NCI-H460 (cell line): ENCODE results near the gene SARNP. TPM values are rescaled to one million over a fixed set of nuclear protein-coding genes. Genes with fewer than 3 reads are reported as not detected.
"Not testable (repeated sequence)": the region's sequence is repeated elsewhere in the genome, so short reads cannot be mapped to it uniquely, and the experiment has no call there.

ENCODE experiments used
- DNase-seq: peaks from one replicate; pipeline ENCODE4 v3.0.0-alpha.2; 2016; ENCODE audit warnings: low read depth; ENCODE audit errors: extremely low read depth
- polyA plus RNA-seq: library from polyadenylated mRNA; depleted of rRNA; stranded (reverse); fragments of >200 nt; gene quantifications from 2 replicates; pipeline ENCODE4 v1.2.3, GENCODE V29; 2014; cell fraction: nucleus; rRNA removed
- total RNA-seq: library from RNA; depleted of rRNA; stranded (reverse); fragments of >200 nt; shearing (Covaris generic); gene quantifications from 2 replicates; pipeline ENCODE4 v1.2.3, GENCODE V29; 2014; rRNA removed

Gene SARNP, protein sequence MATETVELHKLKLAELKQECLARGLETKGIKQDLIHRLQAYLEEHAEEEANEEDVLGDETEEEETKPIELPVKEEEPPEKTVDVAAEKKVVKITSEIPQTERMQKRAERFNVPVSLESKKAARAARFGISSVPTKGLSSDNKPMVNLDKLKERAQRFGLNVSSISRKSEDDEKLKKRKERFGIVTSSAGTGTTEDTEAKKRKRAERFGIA
- total RNA-seq, result 122 and 140 TPM in 2 replicates
- polyA plus RNA-seq, result 42.1 and 51.0 TPM in 2 replicates

DNA sequence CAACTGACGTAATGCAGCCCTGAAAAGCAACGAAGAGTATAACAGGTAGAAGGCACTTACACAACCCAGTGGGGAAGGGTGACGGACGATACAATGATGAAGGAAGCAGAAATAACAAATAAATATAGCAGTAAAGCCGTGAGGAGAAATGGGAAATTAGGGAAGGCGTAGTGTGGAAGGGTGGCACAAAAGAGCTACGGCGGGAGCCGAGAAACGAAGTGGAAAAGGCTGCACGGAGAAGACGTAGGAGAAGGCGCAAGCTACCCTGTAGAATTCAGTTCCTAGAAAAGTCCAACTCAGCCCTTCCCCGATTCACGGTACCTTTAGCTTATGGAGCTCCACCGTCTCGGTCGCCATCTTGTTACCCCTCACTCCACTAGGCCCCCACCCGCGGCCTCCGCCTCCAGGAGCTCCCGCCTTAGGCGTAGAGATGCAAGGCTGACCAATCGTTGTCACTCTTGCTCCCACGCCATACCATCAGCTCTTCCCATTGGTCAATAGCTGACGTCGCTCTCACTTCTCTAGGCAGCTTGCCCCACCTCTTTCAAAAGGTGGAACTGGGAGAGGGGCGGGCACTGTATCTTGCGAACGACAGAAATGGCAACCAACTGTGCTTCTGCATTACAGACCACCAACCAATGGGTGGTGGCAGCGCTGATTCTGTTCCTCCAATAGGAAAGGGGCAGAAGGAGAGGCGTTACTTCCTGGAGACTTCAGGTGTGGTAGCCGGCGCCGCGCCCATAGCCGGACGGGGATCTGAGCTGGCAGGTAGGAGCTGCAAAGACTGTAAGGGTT, at the start of gene SARNP, which contains the start of gene ORMDL2:
SARNP (minus strand) TSS at position 380 of the 795 bp plus-strand sequence; CDS start at position 357, 23 bp downstream.
ORMDL2 (plus strand) TSS at position 697 of the 795 bp plus-strand sequence. CDS start 959 bp downstream, outside the sequence.
- peak; percentile 100 for DNase-seq

DNA sequence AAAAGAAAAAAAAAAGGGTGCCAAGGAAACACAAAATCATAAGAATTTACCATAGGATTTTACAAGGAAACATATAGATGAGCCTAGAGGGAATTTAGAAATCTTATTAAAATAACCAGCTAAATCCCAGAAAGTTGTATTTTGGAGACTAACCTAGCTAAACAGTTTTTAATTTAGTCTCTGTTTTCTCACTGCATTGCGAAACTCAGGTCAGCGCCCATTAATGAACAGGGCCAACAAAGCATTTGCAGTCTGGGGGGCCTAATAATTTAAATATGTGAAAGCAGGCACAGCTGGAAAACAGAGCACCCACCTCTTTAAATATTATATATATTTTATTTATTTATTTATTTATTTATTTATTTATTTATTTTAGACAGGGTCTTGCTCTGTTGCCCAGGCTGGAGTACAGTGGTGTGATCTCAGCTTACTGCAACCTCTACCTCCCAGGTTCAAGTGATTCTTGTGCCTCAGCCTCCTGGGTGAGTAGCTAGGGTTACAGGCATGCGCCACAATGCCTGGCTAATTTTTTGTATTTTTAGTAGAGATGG, 49.0 kb upstream of the SARNP start:
- DNase-seq, result not testable (repeated sequence)

DNA sequence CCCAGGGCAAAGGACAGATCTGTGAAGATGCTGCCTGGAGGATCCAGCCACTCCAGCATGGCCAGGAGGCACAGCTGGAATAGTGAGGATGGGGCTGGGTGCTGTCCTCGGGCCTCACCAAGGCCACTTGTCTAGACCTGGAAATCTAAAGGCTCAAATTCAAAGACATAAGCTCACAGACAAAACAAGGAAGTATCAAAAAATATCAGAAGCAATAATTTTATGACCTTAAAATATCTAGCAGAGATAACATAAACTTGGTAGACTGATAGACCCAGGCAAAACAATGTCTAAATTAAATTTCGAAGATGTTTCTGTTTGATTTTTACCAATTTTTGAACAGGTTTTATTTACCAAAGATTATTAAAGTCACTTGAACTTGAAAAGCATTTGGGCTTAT, 47.8 kb upstream of the SARNP start:
- no peak for DNase-seq

DNA sequence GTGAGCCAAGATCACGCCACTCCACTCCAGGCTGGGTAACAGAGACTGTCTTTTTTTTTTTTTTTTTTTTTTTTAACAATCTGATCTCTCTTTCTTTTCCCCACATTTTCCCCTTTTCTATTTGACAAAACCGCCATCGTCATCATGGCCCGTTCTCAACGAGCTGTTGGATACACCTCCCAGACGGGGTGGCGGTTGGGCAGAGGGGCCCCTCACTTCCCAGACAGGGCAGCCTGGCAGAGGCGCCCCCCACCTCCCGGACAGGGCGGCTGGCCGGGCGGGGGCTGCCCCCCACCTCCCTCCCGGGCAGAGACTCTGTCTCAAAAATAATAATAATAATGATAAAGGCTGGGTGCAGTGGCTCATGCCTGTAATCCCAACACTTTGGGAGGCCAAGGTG, 45.4 kb upstream of the SARNP start:
- not testable (repeated sequence) for DNase-seq

DNA sequence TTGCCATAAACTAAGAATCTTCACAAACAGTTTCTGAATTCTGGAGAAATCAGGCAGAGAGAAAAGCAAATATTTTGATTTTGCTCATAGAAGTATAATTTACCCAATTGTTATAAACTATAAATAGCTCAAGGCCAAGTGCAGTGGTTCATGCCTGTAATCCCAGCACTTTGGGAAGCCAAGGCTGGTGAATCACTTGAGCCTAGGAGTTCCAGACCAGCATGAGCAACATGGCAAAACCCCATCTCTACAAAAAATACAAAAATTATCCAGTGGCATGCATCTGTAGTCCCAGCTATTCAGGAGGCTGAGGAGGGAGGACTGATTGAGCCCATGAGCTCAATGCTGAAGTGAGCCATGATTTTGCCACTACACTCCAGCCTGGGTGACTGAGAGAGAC, 44.8 kb upstream of the SARNP start:
- no peak for DNase-seq

DNA sequence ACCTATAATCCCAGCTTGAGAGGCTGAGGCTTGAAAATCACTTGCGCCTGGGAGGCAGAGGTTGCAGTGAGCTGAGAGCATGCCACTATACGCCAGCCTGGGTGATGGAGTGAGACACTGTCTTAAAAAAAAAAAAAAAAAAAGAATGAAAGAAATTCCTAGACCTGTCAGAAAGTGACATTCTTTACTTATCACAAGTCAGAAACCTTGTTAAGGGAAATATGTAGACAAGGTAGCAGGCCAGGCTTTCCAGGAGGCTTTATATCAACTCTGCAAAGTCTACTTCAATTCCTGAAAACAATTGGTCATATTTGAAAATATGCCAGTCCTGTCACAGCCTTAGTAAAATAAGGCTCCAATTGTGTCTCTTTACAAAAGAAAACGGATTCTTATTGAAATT, 44.3 kb upstream of the SARNP start:
- DNase-seq, result no peak

DNA sequence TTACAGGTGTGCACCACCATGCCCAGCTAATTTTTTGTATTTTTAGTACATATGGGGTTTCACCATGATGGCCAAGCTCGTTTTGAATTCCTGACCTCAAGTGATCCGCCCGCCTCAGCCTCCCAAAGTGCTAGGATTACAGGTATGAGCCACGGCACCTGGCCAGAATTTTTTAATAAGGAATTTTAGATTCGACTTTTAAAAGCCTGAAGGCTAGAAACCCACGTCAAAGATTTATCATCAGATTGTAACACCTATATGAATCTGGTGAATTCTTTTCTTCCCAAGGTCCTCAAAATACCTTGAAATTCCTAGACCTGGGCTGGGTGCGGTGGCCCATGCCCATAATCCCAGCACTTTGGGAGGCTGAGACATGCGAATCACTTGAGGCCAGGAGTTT, 43.9 kb upstream of the SARNP start:
- DNase-seq, result no peak

DNA sequence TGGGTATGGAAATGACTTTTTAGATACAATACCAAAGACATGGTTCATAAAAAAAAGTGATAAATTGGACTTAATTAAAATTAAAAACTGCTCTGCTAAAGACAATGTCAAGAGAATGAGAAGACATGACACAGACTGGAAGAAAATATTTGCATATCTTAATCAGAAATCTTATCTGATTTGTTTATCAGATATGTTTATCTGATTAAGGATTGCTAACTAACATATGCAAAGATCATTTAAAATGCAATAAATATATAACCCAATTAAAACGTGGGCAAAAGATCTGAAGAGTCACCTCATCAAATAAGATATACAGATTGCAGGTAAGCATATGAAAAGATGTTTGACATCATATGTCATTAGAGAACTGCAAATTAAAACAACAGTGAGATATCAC, 35.2 kb upstream of the SARNP start:
- no peak for DNase-seq

DNA sequence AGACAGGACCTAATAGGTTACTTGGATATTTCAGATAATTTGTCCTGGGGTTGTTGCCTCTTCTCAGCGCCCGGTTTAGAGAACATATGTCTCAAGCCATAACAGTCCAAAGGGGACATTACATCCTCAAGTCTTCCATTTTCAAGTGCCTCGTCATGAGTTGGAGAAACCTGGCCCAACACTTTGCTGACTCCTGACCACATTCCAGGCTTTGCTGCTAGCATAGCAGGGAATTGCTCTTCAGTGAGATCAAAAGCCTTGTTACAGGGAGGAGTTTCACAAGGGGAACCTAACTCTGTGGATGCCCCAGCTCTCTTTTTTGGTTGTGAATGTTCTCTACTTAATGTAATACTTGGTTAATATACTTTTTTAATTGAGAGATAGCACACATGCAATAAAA, 33.4 kb upstream of the SARNP start:
- no peak for DNase-seq

DNA sequence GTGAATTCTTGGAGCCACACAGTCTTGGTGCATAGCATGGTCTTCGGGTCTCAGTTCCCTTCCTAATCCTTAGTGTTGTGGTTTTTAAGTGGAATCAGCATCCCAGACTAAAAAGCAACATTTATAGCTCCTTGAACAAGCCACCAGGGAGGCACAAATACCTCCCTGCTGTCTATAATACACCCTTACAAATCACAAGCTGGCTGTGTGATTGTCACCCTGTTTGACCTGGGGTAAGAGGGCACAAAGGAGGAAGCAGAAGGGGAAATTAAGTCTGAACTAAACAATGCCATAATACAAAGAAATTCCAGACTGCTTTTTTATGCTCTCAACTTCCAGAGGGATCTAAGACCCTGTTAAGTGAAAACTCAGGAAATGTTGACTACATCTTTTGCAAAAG, 32.9 kb upstream of the SARNP start:
- DNase-seq, result no peak

DNA sequence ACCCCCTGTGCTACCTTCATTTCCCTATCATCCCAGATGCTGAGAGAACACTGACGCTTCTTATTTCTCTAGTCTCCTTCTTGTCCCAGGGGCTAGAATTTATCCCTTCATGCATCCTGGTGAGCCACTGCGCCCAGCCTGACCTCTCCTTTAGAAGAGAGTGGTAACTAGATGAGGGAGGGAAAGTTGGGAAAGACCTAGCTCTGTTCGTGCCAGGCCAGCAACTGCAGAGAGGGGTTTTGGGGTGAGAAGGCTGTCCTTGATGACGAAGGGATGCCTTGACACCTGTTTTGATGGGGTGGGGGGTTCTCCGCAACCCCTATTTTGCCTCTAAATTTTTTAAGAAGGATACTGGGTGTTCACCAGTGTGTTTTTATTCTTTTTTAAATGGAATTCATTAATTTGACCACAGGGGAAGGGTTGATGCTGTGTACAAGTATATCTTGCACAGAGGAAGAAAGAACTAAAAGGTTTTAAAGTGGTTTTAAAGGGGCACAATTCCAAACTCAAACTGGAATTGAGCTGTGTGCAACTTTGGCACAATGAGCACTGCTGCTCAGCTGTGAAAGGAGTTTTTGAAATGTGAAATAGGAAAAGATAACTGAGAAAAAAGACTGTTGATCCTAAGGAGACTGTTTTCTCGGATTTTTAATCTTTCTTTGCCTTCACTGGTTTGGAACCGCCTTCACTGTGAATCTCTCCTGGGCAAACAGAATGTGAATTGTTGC, 32.3 kb upstream of the SARNP start:
- no peak for DNase-seq

DNA sequence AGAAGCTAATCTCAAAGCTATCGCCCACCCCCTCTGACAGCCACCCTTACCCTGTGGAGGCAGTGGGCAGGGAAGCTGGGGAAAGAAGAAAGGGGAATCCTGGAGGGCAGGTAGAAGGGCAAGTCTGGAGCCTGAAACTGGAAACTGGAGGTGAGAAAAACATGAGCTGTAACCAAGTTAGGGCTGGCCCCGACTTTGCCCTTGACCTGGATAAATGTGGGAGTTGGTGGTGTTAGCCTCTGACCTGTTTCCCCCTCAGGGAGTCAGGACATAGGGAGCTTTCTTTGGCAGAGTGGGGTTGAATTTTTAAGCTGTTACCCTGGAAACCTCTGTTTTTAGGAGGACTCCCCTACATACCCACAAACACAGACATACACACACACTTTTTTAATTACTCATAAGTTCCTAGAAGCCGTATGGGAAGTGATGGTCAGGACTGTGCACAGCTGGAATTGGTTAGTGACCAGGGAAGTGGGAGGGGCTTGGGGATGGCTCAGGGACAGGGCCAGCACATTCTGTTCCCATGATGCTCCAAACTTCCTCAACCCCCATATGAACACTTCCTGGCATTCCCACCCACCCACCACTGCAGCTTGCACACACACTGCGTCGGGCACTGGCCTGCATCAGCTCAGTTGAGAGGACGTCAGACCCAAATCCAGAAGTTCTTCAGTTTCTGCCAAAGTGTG, 30.2 kb upstream of the SARNP start:
- no peak for DNase-seq

DNA sequence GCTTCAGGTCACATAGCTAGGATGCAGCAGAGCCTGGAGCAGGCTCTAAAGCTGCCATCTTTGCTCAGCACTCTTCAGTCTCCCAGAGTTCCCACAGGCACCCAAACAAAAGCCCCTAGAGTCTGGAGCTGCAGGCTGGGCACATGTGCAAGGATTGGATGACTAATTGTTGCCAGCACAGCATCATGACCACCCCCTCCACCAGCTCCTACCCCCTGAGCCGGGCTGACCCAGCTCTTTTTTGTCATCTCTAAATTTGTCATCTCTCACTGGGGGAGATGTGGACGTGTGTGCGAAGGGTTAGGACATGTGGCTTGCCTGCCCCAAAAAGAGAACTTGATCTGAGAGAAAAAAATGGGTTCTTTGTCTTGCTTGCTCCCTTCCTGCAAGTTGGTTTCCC, 29.5 kb upstream of the SARNP start:
- no peak for DNase-seq

DNA sequence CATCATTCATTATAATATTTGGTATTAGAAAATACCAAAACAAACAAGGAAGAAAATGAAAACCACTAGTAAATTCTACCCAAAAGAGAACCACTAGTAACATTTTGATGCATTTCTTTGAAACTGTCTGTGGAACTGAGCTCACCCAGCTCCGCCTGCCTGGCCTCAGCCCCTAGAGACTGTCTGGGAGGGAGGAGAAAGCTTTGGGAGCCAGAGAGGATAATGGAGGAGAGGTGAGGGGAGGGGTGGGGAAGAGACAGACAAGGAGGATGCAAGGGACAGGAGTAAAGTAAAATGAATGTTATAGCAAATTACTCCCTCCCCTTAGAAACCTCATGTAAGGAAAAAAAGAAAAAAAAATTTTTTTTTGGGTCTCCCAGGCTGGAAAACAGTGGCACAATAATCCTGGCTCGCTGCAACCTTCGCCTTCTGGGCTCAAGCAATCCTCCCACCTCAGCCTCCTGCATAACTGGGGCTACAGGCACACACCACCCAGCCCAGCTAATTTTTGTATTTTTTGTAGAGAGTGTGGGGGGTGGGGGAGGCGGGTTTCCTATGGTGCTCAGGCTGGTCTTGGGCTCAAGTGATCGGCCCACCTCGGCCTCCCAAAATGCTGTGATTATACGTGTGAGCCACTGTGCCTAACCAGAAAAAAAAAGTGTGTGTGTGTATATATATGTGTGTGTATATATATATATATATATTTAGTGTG, 28.4 kb upstream of the SARNP start:
- DNase-seq, result no peak

DNA sequence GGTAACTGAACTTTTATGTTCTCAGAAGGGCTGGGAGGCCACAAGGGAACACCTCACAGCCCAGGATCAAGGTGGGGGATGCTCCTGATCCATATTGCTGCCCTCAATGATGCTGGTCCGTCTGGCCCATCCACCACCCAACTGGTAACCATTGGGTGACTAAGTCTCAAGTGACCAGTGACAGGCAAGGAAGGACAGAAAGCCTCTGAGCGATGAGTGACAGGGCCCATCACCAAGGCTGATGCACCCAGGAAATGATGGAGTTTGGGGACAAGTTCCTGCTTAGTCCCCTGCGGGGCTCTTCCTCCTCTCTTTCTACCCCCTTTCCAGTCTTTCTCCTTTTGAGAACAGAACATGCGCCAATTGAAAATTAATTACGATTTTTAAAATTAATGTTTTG, 27.8 kb upstream of the SARNP start:
- no peak for DNase-seq

DNA sequence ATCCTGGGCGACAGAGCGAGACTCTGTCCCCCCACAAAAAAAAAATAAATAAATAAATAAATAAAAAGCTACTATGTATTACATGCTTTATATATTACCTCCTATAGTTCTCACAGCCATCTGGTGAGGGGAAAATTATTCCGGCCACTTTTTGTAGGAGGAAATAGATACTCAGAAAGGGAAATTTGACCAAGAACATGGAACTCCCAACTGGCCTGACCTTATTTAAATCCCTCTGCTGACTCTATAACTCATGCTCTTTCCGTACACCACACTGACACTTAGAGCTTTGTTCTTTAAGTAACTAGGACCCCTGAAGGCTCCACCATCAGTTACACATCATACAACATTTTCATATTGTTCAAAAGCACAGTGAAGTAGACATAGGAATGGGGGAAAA, 27.4 kb upstream of the SARNP start:
- DNase-seq, result no peak

DNA sequence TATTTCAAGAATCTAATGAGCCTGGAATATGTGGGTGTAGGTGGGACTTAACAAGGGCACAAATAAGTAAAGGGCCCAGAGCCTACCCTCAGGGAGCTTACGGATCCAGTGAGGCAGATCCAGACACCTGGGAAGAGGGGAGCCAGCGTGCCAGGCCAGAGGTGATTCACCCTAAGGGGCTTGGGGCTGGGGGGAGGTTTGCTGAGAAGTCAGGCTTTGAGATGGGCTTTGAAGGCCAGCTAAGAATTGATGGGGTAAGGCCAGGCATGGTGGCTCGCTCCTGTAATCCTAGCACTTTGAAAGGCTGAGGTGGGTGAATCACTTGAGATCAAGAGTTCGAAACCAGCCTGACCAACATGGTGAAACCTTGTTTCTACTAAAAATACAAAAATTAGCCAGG, 25.9 kb upstream of the SARNP start:
- DNase-seq, result no peak

DNA sequence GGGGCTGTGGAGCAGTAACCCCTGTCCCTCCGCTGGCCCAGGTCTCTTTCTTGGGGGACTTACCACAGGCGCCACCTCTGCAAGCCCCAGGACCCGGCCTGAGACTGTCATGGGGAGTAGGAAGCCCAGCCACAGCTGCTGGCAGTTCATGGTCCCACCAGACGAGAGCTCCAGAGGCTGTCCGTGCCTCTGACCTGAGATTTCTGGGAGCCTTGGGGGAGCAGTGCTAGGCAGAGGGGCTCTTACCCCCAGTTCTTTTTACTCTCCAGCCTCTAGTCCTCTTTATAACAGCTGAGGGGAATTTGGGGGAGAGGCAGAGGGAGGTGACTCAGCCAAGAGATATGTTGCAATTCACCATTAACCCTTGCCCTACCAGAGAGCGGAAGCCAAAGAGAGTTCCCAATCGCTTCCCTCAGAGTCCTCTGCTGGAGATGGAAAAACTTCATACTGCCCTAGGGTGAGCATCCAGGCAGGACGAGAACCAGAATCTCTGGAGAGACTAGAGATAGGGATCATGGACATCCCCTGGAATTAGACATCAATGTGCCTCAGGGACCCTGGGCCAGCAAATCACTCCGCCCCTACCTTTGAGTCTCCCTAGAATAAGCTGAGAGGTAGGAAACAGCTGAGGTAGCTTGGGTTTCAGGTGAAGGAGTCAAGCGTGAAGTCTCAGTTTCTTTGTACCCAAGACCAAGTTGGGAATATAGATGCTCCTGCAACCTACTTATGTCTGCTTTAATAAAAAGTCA, 25.3 kb upstream of the SARNP start, which contains the start of gene MMP19:
MMP19 (minus strand) TSS at position 256 of the 749 bp plus-strand sequence; CDS start at position 150, 106 bp downstream.
- no peak for DNase-seq
